T47D (cell line): ENCODE measurements around the gene SAMD7.
A peak's percentile ranks its signal among the peaks of the same experiment; 100 is the strongest.

Experiments used
- DNase-seq, 2 experiments: peaks; one replicate each; pipeline versions ENCODE4 v3.0.0 to v3.0.0-alpha.2; 2011 to 2012; ENCODE audit warnings: low read depth in 1 of 2, low spot score in 1 of 2
- JUND ChIP-seq: IDR thresholded peaks from 2 replicates; pipeline ENCODE4 v1.6.1; 2012; ENCODE audit warnings: low read depth
- in situ Hi-C: cut with HindIII; loops from 2 replicates; pipeline ENCODE4 v1.10.0; 2016; ENCODE audit warnings: low sequenced_read_pairs, low pct_unique_long_range_greater_than_20kb

The SAMD7 gene

GRCh38 chr3:169911272-169911671, at the start of gene SAMD7:
Gene SAMD7 (plus strand): TSS chr3:169911572. CDS start chr3:169919499, 7,927 bp downstream.
- in situ Hi-C loops = no loop called here
- TF ChIP-seq JUND = no peak
- DNase-seq = no peak

- in situ Hi-C loops = no loop called here
- DNase-seq = peak in 1 of 2 experiments; percentile 93
- TF ChIP-seq JUND = no peak
These were observed 49.5 kb upstream of the SAMD7 start for GRCh38 chr3:169861871-169862270.

- in situ Hi-C loops = no loop called here
- TF ChIP-seq JUND = no peak
- peak; percentile 46 to 94 for DNase-seq
These were observed 47.9 kb upstream of the SAMD7 start for GRCh38 chr3:169863458-169863899.

- in situ Hi-C loops = no loop called here
- peak in 1 of 2 experiments; percentile 56 for DNase-seq
- no peak for TF ChIP-seq JUND
These were observed 47.1 kb upstream of the SAMD7 start for GRCh38 chr3:169864270-169864669.

GRCh38 chr3:169865176-169865767, 46.1 kb upstream of the SAMD7 start:
- no peak for DNase-seq
- no peak for TF ChIP-seq JUND
- in situ Hi-C loops = no loop called here

GRCh38 chr3:169867584-169868210, 43.7 kb upstream of the SAMD7 start:
- no peak for DNase-seq
- in situ Hi-C loops = no loop called here
- TF ChIP-seq JUND = no peak

GRCh38 chr3:169868369-169868768, 43.0 kb upstream of the SAMD7 start:
- no peak for TF ChIP-seq JUND
- in situ Hi-C loops = no loop called here
- no peak for DNase-seq

GRCh38 chr3:169869484-169870220, 41.7 kb upstream of the SAMD7 start, which contains the start of gene LRRC31:
Gene LRRC31 (minus strand): TSS chr3:169869935. CDS start chr3:169869807, 128 bp downstream.
- peak in 1 of 2 experiments; percentile 84 for DNase-seq
- TF ChIP-seq JUND = peak; percentile 80; the same call in 1 of the 2 replicates
- in situ Hi-C loops = no loop called here

- no peak for TF ChIP-seq JUND
- DNase-seq = peak; percentile 38 to 95
- in situ Hi-C loops = no loop called here
These were observed 40.1 kb upstream of the SAMD7 start for GRCh38 chr3:169871129-169871886.

- TF ChIP-seq JUND = no peak
- no peak for DNase-seq
- in situ Hi-C loops = no loop called here
These were observed 32.3 kb upstream of the SAMD7 start for GRCh38 chr3:169879013-169879557.

- TF ChIP-seq JUND = no peak
- no peak for DNase-seq
- in situ Hi-C loops = no loop called here
These were observed 31.4 kb upstream of the SAMD7 start for GRCh38 chr3:169879845-169880575.

- in situ Hi-C loops = no loop called here
- DNase-seq = no peak
- TF ChIP-seq JUND = no peak
These were observed 30.7 kb upstream of the SAMD7 start for GRCh38 chr3:169880576-169881250.
